NCI-H146 (cell line): ENCODE results near the gene SUPT20HL1.
A peak's percentile ranks its signal among the peaks of the same experiment; 100 is the strongest.

Experiments used
- DNase-seq: peaks from one replicate; lab custom pipeline; 2025; lab: John Stamatoyannopoulos, UW

Gene SUPT20HL1

DNA sequence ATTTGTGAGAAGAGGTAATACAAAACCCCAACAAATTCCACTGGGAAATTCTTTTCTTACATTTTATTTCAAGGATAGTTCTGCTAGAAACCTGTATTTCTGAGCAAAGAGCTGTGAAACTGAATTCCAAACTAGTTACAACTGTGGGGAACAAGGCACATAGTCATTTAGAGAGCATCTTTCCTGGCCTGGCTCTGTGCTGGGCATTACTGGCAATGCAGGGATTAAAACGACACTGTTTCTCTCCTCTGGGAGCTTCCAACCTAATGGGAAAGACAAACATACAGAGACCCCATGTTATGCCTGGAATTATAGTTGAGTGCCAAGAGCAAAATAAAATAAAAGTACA lies 36.5 kb downstream of the SUPT20HL1 start:
- no peak for DNase-seq

- DNase-seq: peak; percentile 65
Observed at GRCh38 chrX:24398766-24399165, 38.3 kb downstream of the SUPT20HL1 start.

DNA sequence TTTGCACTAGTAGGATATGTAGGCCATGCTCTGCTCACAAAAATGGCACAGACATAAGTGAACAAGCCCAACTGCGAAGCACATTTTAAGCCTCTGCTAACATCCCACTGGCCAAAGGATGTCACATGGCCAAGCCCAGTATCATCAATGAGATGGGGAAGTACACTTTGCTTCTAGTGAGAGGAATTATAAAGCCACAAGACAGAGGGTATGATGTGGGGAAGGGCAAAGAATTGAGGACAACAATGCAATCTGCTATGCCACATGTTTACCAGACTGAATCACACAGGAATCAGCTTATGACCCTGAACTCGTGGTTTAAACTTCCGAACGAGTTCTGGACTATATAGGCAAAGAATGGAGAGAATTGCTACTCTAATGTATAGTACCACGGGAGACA lies 39.1 kb downstream of the SUPT20HL1 start:
- no peak for DNase-seq

DNA sequence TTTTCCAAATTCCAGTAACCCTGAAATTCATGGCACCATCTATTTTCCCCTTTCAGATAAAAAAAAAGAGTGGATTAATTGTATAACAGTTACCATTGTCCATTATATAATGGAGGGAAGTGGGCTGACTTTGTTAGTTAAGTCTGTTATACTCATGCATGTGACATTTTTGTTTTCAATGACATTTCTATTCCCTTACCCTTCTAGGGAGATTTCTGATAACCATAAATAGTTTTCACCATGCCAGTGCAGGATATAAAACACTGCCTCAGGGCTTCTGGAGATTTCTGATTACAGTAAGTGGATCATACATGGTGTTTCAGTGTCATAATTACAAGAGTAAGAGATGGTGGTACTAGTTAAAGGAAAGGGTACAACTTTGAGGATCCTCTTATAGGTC lies 45.5 kb downstream of the SUPT20HL1 start:
- no peak for DNase-seq
